ENCODE measurements around the gene CPED1. TPM values are rescaled to one million over a fixed set of nuclear protein-coding genes. Genes with fewer than 3 reads are reported as not detected.
A peak's percentile ranks its signal among the peaks of the same experiment; 100 is the strongest.

CPED1 gene
- total RNA-seq, 1 donor, result 95.9 TPM

GRCh38 chr7:120947980-120948379, 40.5 kb upstream of the CPED1 start:
- H3K4me3 ChIP-seq (ENCODE audit: low read depth, low read length), result no peak overlapping the region
- TF ChIP-seq, protein P1, sequence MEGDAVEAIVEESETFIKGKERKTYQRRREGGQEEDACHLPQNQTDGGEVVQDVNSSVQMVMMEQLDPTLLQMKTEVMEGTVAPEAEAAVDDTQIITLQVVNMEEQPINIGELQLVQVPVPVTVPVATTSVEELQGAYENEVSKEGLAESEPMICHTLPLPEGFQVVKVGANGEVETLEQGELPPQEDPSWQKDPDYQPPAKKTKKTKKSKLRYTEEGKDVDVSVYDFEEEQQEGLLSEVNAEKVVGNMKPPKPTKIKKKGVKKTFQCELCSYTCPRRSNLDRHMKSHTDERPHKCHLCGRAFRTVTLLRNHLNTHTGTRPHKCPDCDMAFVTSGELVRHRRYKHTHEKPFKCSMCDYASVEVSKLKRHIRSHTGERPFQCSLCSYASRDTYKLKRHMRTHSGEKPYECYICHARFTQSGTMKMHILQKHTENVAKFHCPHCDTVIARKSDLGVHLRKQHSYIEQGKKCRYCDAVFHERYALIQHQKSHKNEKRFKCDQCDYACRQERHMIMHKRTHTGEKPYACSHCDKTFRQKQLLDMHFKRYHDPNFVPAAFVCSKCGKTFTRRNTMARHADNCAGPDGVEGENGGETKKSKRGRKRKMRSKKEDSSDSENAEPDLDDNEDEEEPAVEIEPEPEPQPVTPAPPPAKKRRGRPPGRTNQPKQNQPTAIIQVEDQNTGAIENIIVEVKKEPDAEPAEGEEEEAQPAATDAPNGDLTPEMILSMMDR (IDR thresholded peaks at IDR 0.05; ENCODE audit: insufficient read depth, low read depth, low read length), result no peak
- no peak for DNase-seq (ENCODE audit: low read depth)

GRCh38 chr7:120949393-120949911, 39.1 kb upstream of the CPED1 start:
- TF ChIP-seq, protein P1 (IDR thresholded peaks at IDR 0.05; ENCODE audit: insufficient read depth, low read depth, low read length), result no peak
- DNase-seq (ENCODE audit: low read depth), result no peak
- peak overlapping the region; percentile 82 for H3K4me3 ChIP-seq (ENCODE audit: low read depth, low read length)

DNA sequence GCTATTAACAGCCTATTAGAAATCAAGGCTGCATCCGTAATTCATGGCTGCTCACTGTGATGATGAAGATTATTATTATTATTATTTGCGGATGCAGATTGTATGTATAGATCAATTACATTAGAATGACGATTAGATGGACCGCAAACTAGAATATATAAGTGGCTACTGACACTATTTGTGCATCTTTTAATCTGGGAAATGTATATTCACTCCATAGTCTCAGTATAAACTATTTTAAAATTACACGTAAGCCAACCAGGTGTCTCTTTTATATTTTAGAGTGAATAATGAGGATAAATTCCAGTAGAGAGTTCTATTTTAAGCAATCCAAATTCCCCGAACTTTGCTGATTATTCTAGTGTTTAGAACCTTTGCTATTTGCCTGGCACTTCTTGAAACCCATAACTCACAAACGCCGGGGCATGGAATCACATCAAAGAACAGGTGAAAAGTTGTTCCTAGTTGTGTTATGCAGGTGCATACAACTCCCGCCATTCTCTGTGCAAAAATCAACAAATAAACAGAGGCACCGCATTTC, 38.4 kb upstream of the CPED1 start:
- peak overlapping the region; percentile 82 for H3K4me3 ChIP-seq (ENCODE audit: low read depth, low read length)
- TF ChIP-seq, protein P1 (IDR thresholded peaks at IDR 0.05; ENCODE audit: insufficient read depth, low read depth, low read length), result no peak
- no peak for DNase-seq (ENCODE audit: low read depth)

DNA sequence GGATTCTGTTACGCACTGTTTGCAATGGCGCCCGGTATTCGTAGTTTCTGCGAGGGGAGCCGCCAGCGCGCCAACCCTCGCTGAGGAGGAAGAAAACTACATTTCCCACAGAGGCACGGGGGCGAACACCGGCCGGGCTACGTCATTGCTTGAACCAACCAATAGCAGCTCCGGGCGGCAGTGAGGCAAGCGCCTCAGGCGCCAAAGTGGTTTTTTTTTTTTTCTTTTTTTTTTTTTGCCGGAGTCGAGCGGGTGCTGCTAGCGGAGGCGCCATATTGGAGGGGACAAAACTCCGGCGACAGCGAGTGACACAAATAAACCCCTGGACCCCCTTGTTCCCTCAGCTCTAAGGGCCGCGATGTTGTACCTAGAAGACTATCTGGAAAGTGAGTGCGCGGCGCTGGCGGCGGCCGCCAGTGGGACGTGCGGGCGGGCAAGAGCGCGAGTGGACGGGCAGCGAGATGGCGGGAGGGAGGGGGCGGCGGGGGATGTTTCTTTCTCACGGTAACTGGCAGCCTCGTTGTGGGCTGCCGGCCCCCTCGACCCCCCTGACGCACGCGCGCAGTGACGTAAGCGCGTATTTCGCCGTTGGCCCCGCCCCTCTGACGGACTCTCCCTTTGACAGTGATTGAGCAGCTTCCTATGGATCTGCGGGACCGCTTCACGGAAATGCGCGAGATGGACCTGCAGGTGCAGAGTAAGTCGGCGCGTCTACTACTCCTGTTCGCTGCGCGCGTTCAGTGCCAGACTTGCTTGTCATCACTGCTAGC, 37.8 kb upstream of the CPED1 start, which contains the start of gene ING3:
TSS of gene ING3 (plus strand) at position 239 of the 770 bp plus-strand sequence. CDS start at position 359, 120 bp downstream.
- H3K4me3 ChIP-seq (ENCODE audit: low read depth, low read length), result peak within 1 kb of the TSS; percentile 82
- DNase-seq (ENCODE audit: low read depth), result peak; percentile 98
- TF ChIP-seq, protein P1 (IDR thresholded peaks at IDR 0.05; ENCODE audit: insufficient read depth, low read depth, low read length), result no peak

DNA sequence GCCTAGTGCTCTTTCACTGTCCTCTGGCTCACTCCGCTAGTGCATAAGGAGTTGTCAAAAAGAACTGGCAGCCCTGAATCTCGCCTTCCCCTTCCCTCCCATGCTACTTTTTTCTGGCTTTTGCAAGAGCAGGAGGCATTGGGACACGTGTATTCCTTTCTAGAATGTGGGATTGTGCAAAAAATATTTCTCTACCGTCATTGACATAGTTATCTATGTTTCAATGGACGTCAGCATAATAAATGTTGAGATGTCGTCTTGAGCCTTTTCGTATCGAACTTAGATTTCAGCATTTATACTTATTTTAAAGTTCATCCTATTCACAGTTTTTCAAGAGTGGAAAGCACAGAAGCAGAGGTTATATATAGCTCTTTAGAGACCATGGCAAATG, 37.2 kb upstream of the CPED1 start:
- no peak for DNase-seq (ENCODE audit: low read depth)
- TF ChIP-seq, protein P1 (IDR thresholded peaks at IDR 0.05; ENCODE audit: insufficient read depth, low read depth, low read length), result no peak
- H3K4me3 ChIP-seq (ENCODE audit: low read depth, low read length), result peak overlapping the region; percentile 82

- DNase-seq (ENCODE audit: low read depth), result no peak
- TF ChIP-seq, protein P1 (IDR thresholded peaks at IDR 0.05; ENCODE audit: insufficient read depth, low read depth, low read length), result no peak
These were observed 36.7 kb upstream of the CPED1 start for GRCh38 chr7:120951826-120952225.

More at GRCh38 chr7:120951826-120952225, 36.7 kb upstream of the CPED1 start:
- H3K4me3 ChIP-seq (ENCODE audit: low read depth, low read length), result peak overlapping the region; percentile 82

Data from fibroblast of villous mesenchyme (primary cell).